Stimulated activated CD8-positive, alpha-beta memory T cell treated with anti-CD3 and anti-CD28 coated beads, Interleukin-7, amount 100 ng/mL, for 1 hour (primary cell): ENCODE results near the gene MTHFSD.

Source experiments
- DNase-seq, 2 donors: peaks; one replicate each; pipeline ENCODE4 v3.0.0-alpha.2; 2020; ENCODE audit warnings: low read depth in 2 of 2

The MTHFSD gene

GRCh38 chr16:86530251-86531190 is 24.5 kb downstream of the MTHFSD start:
- no peak for DNase-seq

- no peak for DNase-seq
These were observed 25.9 kb downstream of the MTHFSD start for GRCh38 chr16:86529160-86529559.

- DNase-seq = no peak
These were observed 26.7 kb downstream of the MTHFSD start for GRCh38 chr16:86528061-86528929.

- no peak for DNase-seq
These were observed 27.7 kb downstream of the MTHFSD start for GRCh38 chr16:86527366-86527765.

- DNase-seq = no peak
These were observed 29.3 kb downstream of the MTHFSD start for GRCh38 chr16:86525696-86526095.

GRCh38 chr16:86524029-86524428 is 31.0 kb downstream of the MTHFSD start:
- no peak for DNase-seq

GRCh38 chr16:86523166-86523740 is 31.8 kb downstream of the MTHFSD start:
- no peak for DNase-seq

- no peak for DNase-seq
These were observed 32.4 kb downstream of the MTHFSD start for GRCh38 chr16:86522634-86523033.

GRCh38 chr16:86521236-86522197 is 33.5 kb downstream of the MTHFSD start:
- no peak for DNase-seq

- no peak for DNase-seq
These were observed 34.5 kb downstream of the MTHFSD start for GRCh38 chr16:86520317-86521210.

- peak; percentile 14 to 32 for DNase-seq
These were observed 35.3 kb downstream of the MTHFSD start for GRCh38 chr16:86519649-86520316.

GRCh38 chr16:86519007-86519648 is 35.9 kb downstream of the MTHFSD start:
- no peak for DNase-seq

GRCh38 chr16:86517652-86518258 is 37.3 kb downstream of the MTHFSD start:
- DNase-seq = no peak

- DNase-seq = no peak
These were observed 38.0 kb downstream of the MTHFSD start for GRCh38 chr16:86517033-86517432.

- DNase-seq = no peak
These were observed 38.4 kb downstream of the MTHFSD start for GRCh38 chr16:86516623-86517003.

GRCh38 chr16:86515777-86516622 is 39.0 kb downstream of the MTHFSD start:
- DNase-seq = no peak

GRCh38 chr16:86515413-86515776 is 39.6 kb downstream of the MTHFSD start:
- no peak for DNase-seq
